ENCODE data around the gene PARD3B. TPM values are rescaled to one million over a fixed set of nuclear protein-coding genes. Genes with fewer than 3 reads are reported as not detected.

Gene PARD3B
- total RNA-seq, 1 experiment from 2014 or later, result 3.6 TPM

- intact Hi-C loops (cut with micrococcal nuclease; ENCODE audit: unreplicated experiment), result no loop called here
- Histone ChIP-seq H3K4me1 (ENCODE audit: control insufficient read depth, insufficient read depth, low read length) (no peaks in the 10 kb centered on the region), H3K27me3 (ENCODE audit: control insufficient read depth, insufficient read depth, low read length) (no peaks in the 10 kb centered on the region), H3K9me3 (ENCODE audit: control insufficient read depth, insufficient read depth, low read depth, low read length) (no peaks in the 10 kb centered on the region), H3K27ac (ENCODE audit: low read length) (no peak overlapping the region), H3K4me3 (ENCODE audit: low read depth in 2 of 2, low read length in 2 of 2) (no peak overlapping the region), H3K36me3 (ENCODE audit: control insufficient read depth, insufficient read depth, low read length) (no peaks in the 10 kb centered on the region)
- in situ Hi-C loops (cut with HindIII; ENCODE audit: low pct_unique_long_range_greater_than_20kb, low sequenced_read_pairs), result no loop called here
- ATAC-seq, result no peak
- TF ChIP-seq TCF7L2 (IDR thresholded peaks at IDR 0.05; ENCODE audit: low read depth, low read length), result no peak
- no peak for TF ChIP-seq CTCF (IDR thresholded peaks at IDR 0.05)
- TF ChIP-seq SIN3A (IDR thresholded peaks at IDR 0.05; ENCODE audit: borderline replicate concordance, insufficient read depth, low read depth, low read length), result no peak
- TF ChIP-seq REST (IDR thresholded peaks at IDR 0.05; ENCODE audit: insufficient read depth in 1 of 2, low read depth in 2 of 2, low read length in 1 of 2), result no peak
- BruUV-seq (replicated peaks), result no TSS peak
- no peak for DNase-seq (ENCODE audit: low read depth, low spot score)
- CTCF ChIA-PET, result no interaction called here
- POLR2A ChIA-PET, result no interaction called here
Observed at GRCh38 chr2:204655101-204655500, 109.8 kb downstream of the PARD3B start.

- no peaks in the 10 kb centered on the region for H3K9me3 ChIP-seq (ENCODE audit: control insufficient read depth, insufficient read depth, low read depth, low read length)
- CTCF ChIA-PET, result no interaction called here
- in situ Hi-C loops (cut with HindIII; ENCODE audit: low pct_unique_long_range_greater_than_20kb, low sequenced_read_pairs), result no loop called here
- H3K4me3 ChIP-seq (ENCODE audit: low read depth in 2 of 2, low read length in 2 of 2), result no peak overlapping the region
- no TSS peak for BruUV-seq (replicated peaks)
- H3K36me3 ChIP-seq (ENCODE audit: control insufficient read depth, insufficient read depth, low read length), result no peaks in the 10 kb centered on the region
- no peak for DNase-seq (ENCODE audit: low read depth, low spot score)
- intact Hi-C loops (cut with micrococcal nuclease; ENCODE audit: unreplicated experiment), result no loop called here
- H3K4me1 ChIP-seq (ENCODE audit: control insufficient read depth, insufficient read depth, low read length), result no peaks in the 10 kb centered on the region
- no peaks in the 10 kb centered on the region for H3K27me3 ChIP-seq (ENCODE audit: control insufficient read depth, insufficient read depth, low read length)
- no peak overlapping the region for H3K27ac ChIP-seq (ENCODE audit: low read length)
- no peak for ATAC-seq
- no peak for TF ChIP-seq SIN3A (IDR thresholded peaks at IDR 0.05; ENCODE audit: borderline replicate concordance, insufficient read depth, low read depth, low read length)
- no peak for TF ChIP-seq REST (IDR thresholded peaks at IDR 0.05; ENCODE audit: insufficient read depth in 1 of 2, low read depth in 2 of 2, low read length in 1 of 2)
- TF ChIP-seq CTCF (IDR thresholded peaks at IDR 0.05), result no peak
- TF ChIP-seq POLR2AphosphoS5 (IDR thresholded peaks at IDR 0.05; ENCODE audit: low read depth, low read length), result no peak
- TF ChIP-seq TCF7L2 (IDR thresholded peaks at IDR 0.05; ENCODE audit: low read depth, low read length), result no peak
- POLR2A ChIA-PET, result no interaction called here
Observed at GRCh38 chr2:204655626-204656025, 110.4 kb downstream of the PARD3B start.

Measured in Panc1 (cell line).